Stimulated activated CD4-positive, alpha-beta T cell treated with anti-CD3 and anti-CD28 coated beads, TNF-alpha, amount 100 ng/mL, for 1 hour (primary cell): ENCODE data around the gene HRH1.
"Not testable (repeated sequence)": the region's sequence is repeated elsewhere in the genome, so short reads cannot be mapped to it uniquely, and the experiment has no call there.

Experiments
- DNase-seq, 3 donors: peaks; one replicate each; pipeline ENCODE4 v3.0.0-alpha.2; 2020; ENCODE audit warnings: low read depth in 3 of 3, low spot score in 1 of 3

Gene HRH1, protein sequence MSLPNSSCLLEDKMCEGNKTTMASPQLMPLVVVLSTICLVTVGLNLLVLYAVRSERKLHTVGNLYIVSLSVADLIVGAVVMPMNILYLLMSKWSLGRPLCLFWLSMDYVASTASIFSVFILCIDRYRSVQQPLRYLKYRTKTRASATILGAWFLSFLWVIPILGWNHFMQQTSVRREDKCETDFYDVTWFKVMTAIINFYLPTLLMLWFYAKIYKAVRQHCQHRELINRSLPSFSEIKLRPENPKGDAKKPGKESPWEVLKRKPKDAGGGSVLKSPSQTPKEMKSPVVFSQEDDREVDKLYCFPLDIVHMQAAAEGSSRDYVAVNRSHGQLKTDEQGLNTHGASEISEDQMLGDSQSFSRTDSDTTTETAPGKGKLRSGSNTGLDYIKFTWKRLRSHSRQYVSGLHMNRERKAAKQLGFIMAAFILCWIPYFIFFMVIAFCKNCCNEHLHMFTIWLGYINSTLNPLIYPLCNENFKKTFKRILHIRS

DNA sequence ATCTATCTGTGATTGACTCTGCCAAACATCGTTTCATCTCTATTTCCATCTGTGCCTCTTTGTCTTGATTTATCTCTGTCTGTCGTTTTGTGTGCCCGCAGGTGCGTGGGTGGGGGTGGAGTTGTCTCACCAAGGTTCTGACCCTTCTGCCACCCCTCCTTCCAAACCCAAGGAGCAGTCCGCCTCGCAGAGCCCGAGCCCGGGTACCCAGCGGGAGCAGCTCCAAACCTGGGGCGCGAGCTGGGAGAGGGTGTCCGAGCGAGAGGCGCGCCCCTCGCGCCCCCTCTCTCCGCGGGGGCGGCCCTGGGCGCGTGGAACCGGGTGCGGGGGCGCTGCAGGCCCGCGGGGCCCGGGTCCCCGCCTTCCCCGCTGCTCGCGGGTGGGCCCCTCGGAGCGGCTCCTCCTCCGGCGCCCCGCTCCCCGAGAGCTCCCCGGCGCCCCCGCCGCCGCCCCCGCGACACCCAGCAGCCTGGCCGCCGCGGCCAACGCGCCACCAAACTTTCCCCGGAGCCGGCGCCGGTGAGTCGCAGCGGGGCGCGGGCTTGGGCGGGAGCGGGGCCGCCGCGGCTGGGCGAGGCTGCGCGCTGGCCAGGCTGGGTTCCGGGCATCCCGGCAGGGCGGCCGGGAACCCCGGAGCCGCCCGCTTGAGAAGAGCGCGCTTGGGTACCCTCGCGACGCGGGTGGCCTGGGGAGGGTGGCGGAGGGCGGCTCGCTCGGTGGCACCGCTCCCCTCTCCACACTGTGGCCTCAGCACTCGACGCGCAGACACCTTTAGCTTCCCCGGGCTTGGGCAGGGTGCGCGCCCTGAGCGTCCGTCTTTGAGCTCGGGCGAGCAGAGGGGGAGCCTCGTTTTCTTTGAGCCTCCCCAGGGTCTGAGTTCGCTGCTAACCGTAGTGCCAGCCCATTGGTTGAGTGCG is at the start of gene HRH1:
Gene HRH1, plus strand, starts transcription at position 458 of the 917 bp plus-strand sequence. CDS start 104,545 bp downstream, outside the sequence.
- no peak for DNase-seq

DNA sequence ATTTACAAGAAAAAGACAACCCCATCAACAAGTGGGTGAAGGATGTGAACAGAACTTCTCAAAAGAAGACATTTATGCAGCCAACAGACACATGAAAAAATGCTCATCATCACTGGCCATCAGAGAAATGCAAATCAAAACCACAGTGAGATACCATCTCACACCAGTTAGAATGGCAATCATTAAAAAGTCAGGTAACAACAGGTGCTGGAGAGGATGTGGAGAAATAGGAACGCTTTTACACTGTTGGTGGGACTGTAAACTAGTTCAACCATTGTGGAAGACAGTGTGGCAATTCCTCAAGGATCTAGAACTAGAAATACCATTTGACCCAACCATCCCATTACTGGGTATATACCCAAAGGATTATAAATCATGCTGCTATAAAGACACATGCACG is 41.0 kb upstream of the HRH1 start:
- DNase-seq = not testable (repeated sequence)

DNA sequence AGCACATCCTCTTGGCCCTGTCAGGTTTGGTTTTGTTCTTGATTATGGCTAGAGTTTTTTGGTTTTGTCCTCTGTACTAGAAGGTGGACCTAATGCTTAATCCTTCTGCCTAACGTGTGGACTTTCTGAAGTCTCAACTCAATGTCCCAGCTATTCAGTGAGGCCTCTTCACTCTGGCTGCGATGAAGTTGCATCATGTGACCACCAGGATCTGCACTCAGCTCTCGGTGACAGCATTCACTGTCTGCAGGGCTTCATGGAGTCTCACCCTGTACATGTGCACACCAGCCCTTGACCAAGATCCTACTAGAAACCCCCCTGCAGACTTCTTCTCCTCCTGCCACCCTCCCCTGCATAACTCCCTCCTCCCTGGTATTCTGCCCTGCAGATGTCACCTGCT is 38.7 kb upstream of the HRH1 start:
- DNase-seq = no peak

DNA sequence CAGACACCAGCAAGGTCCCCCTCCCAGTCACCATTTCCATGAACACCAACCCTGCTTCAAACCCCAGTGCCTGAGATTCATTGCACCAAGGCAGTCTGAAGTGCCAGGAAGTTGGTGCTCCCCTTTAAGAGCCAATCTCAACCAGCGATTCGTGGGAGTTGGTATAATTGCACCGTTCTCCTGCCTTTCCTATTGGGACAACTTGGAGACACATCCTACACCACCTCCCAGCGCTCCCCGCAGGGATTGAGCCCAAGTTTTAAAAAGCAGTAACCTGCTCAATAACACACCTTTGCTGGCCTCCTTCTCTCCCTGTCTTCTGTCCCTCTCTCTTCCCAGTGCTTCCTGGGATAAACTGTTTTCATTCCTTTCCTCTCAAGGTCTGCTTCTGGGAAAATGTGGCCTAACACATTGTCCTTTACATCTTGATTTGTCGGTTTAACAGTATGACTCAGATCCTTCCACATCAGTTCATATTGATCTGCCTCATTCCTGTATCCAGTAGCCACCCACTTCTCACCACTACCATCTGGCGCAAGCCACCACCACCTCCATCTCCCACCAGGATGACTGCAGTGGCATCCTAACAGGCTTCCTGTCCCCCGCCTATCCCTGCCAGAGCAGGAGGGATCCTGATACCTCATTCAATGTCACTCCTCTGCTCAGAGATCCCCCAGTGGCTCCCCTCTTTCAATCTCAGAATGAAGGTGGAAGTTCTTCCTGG is 37.8 kb upstream of the HRH1 start:
- DNase-seq = no peak

DNA sequence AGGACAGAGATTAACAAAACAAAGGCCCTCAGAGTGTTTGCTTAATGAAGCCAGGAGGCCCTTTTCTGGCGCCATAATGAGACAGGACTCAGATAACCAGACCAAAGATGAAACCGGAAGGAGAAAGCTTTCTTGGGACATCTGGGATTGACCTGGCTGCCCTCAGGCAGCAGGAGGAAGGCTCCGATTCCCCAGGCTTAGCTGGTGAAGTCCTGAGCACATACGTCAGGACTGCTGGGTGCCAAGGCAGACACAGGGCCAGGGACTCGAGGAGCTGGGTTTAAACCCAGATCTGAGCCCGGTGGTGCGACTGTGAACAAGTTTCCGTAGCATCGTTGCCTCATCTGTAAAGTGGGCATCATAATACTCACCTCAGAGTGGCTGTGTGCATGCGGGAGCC is 36.7 kb upstream of the HRH1 start:
- DNase-seq = no peak

DNA sequence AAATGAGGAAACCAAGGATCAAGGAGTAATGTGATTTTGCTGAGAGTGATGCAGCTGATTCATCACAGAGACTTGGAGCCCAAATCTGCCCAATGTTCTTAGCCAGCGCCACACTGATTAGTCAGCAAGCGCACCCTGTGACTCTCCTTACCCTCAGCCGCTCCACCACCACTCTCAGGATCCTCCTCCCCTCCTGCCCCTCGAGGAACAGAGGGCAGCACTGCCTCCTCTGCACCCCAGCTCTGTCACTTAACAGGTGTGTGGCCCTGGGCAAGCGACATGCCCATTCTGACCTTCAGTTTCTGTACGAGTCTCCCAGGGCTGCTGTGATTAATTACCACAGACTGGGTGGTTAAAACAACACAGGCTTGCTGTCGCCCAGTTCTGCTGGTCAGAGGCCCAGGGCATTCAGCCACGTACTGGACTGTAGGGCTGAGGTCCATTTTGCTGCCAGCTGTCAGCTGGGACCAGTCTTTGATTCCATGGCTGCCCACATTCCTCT is 36.1 kb upstream of the HRH1 start:
- no peak for DNase-seq

DNA sequence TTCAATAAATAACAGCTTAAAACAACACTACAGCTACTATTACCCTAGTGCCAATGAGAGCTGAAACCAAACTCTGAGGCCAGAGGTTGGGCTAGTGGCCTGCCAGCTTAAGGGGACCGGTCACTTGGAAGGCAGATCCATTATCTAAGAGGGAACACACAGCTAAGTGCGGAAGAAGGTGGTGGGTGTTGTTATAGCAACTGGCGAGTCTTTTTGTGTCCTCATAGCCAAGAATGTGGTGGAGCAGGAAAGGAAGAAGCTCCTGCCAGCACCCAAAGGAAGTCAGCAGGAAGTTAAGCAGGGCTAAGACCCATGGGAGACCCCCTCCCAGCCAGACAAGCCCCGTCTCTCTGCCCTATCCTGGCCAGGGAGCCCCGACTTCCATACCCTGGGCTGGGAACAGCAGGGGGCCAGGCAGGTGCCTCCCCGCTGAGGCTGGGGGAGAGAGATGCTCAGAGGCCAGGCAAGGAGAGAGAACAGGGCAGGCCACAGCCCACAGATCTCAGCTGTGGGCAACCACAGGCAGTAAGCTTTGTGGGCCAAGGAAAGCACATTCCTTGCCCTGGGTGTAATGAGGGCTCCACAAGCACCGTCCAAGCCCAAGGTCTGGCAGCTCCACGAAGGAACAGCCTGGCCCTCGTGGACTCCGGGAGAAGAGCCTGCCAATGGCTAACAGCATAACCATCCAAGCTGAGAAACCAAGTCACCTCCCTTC is 34.0 kb upstream of the HRH1 start:
- DNase-seq = no peak

DNA sequence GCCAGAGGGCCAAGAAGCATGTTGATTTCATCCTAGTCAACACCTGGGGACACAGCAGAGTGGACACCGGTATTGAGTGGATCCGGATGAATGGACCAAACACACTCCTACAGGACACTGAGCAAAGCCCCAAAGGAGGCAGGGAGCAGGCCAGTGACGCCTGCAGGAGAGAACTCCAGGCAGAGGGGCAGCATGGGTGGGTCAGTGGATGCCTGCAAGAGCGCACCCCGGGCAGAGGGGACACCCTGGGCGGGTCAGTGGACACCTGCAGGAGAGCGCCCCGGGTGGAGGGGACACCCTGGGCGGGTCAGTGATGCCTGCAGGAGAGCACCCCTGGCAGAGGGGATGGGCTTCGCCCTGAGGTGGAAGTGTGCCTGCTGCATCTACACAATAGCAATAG is 27.6 kb upstream of the HRH1 start:
- no peak for DNase-seq

DNA sequence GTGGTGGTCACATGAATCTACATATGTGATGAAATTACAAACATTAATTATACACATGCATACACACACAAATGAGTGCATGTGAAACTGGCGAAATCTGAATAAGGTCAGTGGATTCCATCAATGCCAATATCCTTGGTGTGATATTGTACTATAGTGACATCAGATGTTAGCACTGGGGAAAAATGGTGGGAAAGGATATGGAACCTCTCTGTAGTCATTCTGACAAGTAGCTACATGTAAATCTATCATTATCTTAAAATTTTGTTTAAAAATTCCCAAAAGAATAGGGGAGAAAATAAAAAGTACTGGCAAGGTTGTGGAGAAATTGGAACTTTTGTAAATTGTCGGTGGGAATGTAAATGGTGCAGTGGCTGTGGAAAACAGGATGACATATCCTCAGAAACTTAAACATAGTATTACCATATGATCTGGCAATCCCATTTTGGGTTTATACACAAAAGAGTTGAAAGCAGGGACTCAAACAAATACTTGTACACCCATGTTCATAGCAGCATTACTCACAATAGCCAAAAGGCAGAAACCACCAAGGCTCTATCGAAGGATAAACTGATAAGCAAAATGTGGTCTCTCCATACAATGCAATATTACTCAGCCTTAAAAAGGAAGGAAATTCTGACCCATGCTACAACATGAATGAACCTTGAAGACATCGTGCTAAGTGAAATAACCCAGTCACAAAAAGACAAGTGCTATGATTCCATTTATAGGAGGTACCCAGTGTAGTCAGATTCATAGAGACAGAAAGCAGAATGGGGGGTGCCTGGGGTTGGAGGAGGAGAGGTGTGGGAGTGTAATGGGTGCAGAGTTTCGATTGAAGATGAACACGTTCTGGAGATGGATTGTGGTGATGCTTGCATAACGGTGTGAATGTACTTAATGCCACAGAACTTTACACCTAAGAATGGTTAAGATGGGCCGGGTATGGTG is 25.3 kb upstream of the HRH1 start:
- DNase-seq = no peak

DNA sequence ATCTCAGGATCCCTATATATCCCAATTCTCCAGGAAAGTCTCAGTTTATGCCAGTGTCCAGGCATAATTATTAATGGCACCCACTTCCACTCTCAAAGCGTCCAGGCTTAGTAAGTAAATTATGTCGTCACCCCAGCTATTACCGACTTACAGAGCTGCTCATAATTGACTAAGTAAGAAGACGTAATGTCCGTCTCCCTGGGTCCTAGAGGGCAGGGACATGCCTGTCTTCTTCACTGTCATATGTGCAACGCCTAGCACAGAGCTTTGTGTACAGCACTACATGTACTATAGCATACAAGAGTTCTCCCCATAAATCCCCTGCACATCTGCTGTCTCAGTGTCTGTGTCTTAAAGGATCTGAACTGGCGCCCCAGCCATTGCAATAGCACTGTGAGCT is 23.9 kb upstream of the HRH1 start:
- no peak for DNase-seq

DNA sequence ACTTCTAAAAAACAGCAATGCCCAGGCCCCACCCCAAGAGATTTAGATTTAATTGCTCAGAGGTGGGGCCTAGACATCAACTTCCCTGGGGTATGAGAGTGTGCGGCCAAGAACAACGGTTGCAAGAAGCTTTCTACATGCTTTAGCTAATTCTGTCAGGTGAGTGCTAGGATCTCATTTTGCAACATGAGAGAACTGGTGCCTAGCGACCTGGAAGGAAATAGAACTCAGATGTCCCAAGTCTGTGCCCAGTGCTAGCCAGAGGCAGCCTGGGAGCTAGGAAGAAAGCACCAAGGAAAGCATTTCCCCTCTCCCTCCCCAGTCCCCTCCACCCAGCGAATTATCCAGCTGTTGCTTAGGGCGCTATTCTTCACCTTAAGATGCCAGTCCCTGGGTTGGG is 22.9 kb upstream of the HRH1 start:
- no peak for DNase-seq

DNA sequence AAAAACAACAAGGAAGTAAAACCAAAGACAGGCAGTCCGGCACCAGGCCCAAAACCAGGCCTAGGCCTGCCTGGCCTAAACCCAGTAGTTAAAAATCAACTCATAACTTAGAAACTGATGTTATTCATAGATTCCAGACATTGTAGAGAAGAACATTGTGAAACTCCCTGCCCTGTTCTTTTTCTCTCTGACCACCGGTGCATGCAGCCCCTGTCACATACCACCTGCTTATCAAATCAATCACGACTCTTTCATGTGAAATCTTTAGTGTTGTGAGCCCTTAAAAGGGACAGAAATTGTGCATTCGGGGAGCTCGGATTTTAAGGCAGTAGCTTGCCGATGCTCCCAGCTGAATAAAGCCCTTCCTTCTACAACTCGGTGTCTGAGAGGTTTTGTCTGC is 22.4 kb upstream of the HRH1 start:
- not testable (repeated sequence) for DNase-seq

DNA sequence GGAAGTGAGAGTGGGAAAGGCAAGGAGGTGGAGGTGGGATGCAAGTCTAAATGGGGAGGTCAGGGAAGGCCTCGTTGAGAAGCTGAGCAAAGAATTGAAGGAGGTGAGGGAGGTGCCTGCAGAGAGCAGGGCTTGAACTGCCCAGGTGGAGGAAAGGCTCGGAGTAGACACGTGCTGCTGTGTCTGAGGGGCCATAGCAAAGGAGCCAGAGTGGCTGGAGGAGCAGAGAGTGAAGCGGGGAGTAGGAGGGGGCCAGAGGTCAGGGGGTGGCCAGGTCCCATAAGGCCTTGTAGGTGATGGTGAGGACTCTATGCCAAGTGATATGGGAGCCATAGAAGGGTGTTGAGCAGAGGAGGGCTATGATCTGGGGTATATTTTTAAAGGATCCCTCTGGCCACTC is 21.4 kb upstream of the HRH1 start:
- no peak for DNase-seq

DNA sequence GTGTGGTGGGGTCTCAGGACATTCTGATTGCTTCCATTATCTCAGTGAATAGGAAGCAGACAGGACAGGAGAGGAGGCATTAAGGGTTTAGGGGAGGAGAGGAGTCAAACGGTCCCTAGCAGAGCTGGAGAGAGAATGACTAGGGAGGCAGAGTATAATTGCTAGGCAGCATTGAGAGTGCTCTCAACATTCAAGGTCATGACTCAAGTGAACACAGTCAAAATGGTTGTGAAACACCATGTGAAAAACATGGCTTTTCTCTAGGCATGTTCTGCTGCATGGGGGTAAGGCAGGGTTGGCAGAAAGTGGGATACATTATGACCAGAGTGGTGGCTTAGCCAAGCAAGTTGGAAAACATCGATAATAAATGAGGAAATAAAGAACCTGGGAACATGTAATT is 19.5 kb upstream of the HRH1 start:
- no peak for DNase-seq

DNA sequence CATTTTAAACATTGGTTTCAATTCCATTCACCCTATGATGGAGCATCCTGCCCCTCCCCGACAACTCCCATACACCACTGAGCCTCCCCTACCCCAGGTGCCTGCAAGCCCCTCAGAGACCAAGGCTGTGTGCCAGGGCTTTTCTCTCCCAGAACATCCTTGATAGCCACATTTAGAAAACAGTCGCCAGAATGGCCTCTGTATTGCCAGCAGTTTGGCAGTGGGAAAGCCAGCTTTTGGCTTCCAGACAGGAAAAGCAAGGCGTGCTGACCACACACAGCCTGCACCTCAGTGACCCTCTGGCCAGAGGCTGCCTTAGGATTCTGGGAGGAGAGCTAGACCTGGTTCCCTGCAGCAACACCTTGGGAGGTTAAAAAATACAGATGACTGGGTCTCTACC is 18.2 kb upstream of the HRH1 start:
- no peak for DNase-seq

DNA sequence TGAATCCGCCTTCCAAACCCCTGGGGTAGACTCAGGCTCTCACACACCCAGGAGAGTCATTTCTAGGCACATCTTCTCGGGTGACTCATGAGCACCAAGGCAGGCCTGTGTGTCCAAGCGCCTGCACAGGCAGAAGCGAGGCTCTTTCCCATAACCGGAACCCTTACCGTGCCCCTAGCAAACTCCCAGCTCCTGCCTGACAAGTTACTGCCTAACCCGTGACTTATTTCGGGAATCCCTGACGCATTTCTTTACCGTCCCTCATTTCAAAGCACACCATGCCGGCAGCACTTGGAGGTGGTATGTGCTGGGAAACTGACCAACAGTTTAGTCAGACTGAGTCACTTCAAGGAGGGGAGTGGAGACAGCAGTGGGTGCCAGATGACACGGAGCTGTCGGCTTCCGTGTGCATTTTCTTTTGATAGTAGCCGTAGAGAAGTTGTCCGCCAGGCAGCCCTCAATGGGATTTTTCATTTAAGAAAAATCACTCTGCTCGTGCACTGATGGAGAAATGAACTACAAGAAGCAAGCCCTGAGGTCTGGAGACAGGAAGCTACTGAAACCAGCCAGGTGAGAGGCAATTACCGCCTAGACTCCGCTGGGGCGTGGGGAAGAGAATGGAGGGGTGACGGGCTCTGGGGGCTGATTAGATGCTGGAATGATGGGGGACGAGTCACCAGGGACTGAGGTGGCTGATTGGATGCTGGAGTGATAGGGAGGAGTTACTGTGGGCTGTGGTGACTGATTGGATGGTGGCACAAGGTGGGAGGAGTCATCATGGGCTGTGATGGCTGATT is 17.3 kb upstream of the HRH1 start:
- DNase-seq = no peak

DNA sequence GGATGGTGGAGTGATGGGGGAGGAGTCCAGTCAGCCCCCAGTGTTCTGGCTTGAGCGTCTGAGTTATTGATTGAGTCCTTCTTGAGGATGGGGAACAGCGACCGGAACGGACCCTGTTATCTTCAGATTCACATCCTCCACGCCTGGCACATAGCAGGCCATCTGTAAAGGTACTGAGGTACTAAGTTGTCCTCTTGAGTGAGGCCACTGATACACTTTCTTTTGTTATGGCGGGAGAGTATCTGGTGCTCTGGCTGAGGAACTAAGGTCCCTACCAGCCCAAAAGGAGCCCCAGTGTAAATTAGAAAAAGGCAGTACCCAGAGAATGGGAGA is 16.7 kb upstream of the HRH1 start:
- DNase-seq = no peak

DNA sequence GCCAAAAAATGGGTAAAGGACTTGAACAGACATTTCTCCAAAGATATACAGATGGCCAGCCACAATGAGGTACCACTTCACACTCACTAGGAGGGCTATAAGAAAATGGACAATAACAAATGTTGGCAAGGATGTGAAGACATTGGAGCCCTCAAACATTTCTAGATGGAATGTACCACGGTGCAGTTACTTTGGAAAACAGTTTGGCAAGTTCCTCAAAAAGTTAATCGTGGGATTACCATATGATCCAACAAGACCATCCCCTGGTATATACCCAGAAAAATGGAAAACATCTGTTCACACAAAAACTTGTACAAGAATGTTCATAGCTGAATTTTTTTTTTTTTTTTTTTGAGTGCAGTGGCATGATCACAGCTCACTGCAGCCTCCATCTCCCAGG is 15.9 kb upstream of the HRH1 start:
- DNase-seq = no peak
